HG02943 (cell line): ENCODE data around the gene RARB.

ENCODE experiments used
- ATAC-seq: cut with Tn5 transposase; IDR thresholded peaks from one replicate; pipeline ENCODE4 v1.9.1; 2021; ENCODE audit warnings: mild to moderate bottlenecking, low read depth, moderate library complexity; ENCODE audit not compliant: unreplicated experiment

Gene RARB

DNA sequence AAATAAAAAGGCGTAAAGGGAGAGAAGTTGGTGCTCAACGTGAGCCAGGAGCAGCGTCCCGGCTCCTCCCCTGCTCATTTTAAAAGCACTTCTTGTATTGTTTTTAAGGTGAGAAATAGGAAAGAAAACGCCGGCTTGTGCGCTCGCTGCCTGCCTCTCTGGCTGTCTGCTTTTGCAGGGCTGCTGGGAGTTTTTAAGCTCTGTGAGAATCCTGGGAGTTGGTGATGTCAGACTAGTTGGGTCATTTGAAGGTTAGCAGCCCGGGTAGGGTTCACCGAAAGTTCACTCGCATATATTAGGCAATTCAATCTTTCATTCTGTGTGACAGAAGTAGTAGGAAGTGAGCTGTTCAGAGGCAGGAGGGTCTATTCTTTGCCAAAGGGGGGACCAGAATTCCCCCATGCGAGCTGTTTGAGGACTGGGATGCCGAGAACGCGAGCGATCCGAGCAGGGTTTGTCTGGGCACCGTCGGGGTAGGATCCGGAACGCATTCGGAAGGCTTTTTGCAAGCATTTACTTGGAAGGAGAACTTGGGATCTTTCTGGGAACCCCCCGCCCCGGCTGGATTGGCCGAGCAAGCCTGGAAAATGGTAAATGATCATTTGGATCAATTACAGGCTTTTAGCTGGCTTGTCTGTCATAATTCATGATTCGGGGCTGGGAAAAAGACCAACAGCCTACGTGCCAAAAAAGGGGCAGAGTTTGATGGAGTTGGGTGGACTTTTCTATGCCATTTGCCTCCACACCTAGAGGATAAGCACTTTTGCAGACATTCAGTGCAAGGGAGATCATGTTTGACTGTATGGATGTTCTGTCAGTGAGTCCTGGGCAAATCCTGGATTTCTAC, at the start of gene RARB:
RARB (plus strand) TSS at position 322 of the 847 bp plus-strand sequence; CDS start at position 791, 469 bp downstream.
- no peak for ATAC-seq

DNA sequence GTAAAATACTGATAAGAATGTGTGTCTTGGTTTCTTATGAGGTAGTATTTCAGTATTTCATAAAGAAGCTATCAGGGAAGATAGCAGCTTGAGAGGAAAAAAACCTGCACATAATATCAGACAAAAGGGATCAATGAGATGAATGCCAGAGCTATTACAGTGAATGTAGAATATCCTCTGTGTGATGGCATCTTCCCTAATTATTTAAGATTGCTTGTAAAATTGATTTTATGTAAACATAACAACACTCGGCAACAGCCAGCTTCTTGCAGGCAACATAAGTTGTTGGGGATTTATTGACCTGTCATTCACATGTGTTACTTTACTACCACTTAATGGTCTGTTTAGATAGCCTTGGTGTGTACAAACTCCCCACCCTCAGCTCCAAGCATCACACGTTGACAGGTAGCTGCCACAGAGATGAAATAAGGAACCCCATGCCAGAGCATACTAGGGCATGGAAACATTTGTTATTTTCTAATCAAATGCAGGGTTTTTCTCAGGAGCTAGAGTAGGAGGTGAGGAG, 49.2 kb upstream of the RARB start:
- ATAC-seq: no peak

DNA sequence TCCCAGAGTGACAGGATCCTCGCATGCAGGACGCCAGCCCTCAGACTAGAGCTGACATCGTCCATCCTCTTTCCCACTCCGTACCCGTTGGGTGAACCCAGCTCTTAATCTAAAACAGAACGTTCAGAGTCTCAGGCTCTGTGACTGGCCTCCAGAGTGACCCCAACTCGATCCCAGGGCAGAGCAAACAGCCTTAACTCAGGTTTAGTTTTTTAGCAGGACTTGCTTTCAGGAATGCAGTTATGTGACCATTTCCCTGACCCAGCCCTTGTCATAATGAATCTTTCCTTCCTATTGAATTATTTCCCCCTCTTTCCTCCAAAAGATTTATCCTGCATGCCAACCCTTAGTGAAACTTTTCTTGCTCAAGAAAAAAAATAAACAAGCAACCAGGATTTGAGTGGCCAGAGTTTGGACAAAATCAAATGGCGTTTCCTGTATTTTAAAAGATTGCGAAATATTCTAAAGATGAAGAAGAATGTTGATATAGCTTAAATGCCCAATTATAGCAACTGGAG, 47.8 kb upstream of the RARB start:
- ATAC-seq: no peak

DNA sequence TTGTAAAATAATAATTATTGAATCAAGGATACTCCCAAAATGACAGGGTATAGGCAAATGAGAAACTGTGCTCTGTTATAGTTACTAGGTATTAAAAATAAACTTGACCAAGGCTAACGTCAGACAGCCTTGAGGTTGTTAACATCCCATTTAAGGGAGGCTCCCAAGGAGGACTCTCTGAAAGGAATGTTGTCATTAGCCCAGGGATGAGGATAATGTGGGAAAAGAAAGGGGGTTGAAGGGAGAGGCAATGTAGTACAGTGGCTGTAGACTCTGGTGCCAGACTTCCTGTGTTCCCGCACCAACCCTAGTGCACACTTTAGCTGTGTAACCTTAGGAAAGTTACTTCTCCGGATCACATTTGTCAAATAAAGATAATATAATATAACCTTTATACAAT, 47.0 kb upstream of the RARB start:
- no peak for ATAC-seq

DNA sequence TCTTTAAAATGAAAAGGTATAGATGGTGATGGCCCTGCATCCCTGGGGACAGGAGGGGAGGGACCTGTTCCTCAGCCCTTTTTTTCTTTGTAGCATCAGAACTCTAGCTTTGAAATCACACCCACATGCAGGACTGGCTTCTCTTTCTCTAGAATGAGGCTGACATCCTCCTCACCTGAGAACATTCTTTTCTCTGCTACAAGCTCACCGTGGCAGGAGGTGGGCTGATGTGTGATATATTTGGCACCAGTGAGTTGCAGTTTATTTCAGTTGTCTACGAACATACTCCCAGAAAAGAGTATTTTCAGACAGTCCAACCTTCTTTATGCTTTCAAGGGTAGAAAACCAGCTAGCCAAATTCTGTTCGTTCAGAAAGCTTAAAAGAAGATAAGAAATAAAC, 43.6 kb upstream of the RARB start:
- ATAC-seq: no peak

DNA sequence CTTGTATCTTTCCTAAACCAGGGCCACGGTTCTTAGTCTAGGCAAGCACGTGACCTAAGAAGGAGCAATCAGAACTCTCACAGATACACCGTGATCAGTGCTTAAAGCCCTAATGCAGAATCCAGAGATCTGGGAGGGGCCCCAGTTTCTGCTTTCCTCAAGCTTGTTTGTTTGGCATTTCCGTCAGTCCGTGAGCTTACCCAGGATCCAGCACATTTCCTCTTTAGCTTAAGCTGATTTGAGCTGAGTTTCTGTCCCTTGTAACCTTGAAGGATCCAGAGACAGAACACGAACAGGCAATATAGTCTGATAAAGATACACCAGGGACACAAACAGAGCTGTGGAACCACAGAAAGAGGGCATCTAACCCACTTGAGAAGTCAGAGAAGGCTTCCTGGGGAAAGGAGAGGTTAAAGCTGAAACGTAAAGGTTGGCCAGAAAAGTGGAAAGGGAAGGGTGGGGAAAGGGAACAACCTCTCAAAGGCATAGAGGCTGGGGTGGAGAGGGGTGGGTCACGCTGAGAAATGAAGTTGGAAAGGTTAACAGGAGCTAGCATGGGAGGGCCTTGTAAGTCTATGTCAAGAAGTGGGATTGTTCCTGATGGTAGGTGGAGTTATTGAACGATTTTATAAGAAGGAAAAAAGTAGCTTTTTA, 42.1 kb upstream of the RARB start:
- ATAC-seq: no peak

DNA sequence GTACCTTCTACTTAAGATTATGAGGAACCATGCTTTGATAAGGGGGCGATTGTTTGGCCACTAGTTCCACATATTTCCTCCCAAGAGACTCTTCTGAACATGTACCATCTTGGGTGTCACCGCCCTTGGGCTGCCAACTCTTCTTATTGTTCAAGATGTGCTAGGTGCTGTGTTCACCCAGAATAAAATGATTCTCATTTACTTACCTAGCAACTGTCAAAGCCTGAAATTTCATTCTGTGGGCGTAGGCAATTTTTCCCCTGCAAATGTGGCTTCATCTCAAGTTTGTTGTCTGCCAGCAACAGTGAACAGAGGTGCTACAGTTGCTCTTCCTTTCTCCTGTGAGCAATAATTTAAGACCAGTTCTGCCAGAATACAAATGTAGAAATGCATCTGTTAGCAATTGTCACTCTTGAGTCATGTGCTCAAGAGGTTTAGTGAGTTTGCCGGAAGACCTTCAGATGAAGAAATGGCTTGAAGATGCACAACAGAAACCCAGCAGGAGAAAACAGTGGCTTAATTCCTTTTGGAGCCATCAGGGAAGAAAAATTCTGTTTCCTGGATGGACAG, 41.3 kb upstream of the RARB start:
- ATAC-seq: no peak

DNA sequence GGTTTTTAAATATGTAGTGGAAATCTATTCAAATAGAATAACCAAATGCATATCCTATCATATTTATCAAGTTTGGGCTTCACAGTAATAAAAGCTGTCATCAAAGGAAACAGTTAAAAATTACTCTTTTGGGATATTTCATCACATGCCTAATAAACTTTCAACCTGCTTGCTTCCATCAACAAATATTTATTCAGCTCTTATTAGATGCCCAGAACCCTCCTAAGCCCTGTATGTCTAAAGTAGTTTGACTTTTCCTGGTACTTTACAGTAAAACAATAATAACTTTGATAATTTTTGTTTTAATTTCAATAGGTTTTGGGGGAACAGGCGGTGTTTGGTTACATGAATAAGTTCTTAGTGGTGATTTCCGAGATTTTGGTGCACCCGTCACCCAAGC, 37.5 kb upstream of the RARB start:
- no peak for ATAC-seq

DNA sequence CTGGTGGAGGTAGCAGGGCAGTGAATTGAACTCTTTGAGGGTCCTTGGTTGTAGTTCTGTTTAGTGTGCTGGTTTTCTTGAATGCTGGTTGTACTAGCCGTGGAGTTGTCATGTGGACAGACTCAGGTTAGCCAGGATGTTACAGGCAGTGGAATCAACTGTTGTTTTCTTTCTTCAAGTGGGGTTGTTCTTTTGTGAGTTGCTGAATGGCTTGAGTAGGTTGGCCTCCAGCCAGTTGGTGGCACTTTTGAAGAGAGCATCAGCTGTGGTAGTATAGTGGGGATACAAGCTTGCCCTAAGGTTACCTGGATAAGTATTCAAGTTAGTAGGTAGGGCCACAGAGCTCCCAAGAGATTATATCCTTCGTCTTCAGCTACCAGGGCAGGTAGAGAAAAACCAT, 31.8 kb upstream of the RARB start:
- ATAC-seq: no peak

DNA sequence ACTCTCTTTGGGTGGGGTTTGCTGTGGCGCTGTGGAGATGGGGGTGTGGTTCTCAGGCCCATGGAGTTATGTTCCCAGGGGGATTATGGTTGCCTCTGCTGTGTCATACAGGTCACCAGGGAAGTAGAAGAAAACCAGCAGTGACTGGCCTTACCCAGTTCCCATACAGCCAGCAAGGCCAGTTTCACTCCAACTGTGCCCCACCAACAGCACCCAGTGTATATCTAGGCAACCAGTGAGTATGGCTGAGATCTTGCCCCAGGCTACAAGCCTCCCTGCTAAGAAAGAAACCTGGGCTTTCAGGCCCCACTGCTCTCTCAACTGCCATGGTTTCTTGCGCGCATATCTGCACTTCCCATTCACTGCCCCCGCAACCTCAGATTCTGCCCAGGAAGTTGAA, 31.4 kb upstream of the RARB start:
- ATAC-seq: no peak

DNA sequence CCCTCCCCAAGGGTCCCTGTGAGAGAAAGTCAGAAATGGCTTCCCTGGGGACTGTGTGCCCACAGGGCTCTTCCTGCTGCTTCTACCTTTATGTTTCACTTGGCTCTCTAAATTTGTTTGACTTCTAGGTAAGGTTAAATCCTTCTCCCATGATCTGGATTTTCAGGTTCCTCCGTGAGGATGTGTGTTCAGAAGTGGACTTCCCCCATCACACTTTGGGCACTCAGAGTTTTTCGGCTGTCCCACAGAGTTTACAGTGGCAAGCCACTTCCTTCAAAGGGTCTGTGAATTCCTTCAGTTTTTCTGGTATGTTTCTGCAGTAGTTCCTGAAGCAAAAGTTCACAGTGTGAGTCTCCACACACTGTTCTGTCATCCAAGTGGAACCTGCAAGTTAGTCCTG, 30.9 kb upstream of the RARB start:
- no peak for ATAC-seq

DNA sequence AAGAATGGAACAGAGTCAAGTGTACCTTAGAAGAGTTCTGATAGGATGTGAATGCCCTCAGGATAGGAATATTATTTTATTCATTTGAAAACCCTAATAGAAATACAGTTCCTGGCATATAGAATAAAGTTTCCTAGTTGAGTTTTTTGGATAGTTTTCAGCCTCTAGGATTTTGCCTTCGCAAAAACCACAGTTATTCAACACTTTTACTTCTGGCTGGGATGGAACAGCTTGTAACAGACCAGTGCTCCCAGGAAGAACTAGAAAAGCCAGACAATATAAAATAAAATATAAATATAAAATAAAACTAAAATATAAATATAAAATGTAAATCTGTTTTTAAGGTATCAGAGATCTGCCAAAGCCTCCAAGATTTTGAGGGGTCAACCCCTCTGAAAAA, 27.5 kb upstream of the RARB start:
- no peak for ATAC-seq

DNA sequence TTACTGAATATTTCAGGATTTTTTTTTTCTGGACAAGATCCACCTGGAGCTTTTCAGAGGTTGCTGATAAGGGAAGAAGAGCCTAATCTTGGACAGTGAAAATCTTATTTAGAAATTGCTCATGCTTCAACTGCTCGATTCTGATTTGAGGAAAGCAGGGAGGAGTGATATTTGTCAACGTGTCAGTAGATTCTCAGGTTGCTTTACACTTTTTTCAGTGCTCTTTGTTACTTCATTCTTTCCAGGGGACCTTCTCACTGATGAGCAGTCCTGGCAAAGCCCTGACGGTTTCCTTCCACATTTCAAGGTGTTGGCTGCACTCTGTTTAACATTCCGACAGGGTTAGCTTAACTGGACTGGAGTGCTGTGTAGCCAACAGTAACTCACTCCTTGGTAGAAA, 24.1 kb upstream of the RARB start:
- ATAC-seq: no peak

DNA sequence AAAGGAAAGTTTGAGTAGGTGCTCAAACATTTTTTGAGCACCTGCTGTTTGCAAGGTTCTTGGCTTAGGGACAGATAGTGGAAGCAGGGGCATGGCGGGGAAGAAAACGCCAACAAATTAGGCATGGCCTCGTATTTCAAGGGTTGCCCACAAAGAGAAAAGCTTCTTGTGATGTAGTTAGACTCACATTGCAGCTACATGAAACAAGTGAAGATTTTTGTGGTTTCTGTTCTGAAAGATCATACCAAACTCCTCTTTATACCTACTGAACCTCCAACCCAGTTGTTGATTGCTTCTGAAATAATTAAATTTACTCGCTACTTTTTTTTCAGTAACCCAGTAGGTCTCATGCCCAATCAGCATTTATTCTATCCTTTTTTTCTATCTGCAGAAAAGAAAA, 23.5 kb upstream of the RARB start:
- no peak for ATAC-seq

DNA sequence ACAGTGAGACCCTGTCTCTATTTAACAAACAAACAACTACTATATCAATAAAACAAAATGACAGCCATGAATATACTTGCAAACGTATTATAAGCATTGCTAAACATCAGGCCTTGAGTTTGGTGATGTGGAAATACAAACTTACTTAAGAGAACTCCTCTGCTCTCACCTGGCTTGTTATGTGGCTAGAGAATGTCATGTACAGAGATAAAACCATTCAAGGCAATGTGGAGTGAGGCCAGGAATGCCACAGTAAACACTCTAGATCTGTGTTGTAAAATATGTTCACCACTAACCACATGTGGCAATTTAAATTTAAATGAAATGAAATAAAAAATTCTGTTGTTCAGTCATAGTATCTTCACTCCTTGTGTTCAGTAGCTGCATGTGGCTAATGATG, 22.7 kb upstream of the RARB start:
- no peak for ATAC-seq

DNA sequence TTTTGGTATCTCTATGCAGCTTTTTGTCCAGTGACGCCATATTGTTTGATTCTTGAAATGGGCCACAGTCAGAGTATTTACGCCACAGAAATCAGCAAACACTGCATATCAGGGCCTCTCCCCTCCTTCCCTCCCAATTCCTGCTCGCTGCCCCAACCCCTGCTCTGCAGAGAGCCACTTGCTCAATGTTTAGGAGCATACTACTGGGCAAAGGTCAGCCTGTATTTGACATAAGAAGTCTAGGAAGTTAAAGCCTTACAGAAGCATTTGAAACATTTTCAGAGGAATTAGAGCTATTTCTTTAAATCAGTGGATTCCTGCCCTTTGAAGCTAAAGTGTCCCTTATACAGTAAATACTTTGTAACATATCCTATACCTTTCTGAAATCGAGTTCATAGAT, 17.4 kb upstream of the RARB start:
- ATAC-seq: no peak

DNA sequence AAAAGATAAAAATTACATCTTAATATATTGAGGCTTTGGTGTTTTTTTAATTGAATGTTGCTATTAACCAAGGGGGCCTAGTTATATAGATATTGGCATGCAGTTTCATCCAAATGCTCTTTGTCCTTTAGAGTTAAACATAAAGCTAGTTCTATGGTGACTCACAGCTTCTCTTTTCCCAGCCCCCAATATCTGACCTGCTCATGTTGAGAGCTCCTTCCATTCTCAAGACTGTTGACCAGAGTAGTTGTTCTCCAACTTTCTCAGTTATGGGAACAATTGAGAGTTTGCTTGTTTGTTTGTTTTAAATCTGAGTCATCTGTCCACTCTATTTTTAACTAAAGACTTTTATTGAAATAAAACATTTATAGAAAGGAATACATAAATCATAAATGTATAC, 15.8 kb upstream of the RARB start:
- ATAC-seq: no peak

DNA sequence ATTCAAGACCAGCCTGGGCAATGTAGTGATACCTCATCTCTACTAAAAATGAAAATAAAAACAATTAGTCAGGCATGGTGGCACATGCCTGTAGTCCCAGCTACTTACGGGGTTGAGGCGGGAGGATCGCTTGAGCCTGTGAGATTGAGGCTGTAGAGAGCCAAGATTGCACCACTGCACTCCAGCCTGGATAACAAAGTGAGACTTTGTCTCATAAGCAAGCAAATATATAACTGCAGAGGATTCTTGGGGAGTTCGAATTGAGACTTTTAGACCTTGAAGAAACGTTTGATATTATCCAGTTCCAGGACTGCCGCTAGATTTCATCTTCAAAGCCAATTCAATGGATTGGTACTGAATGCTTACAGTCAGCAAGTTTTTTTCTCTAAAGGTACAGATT, 11.9 kb upstream of the RARB start:
- no peak for ATAC-seq

DNA sequence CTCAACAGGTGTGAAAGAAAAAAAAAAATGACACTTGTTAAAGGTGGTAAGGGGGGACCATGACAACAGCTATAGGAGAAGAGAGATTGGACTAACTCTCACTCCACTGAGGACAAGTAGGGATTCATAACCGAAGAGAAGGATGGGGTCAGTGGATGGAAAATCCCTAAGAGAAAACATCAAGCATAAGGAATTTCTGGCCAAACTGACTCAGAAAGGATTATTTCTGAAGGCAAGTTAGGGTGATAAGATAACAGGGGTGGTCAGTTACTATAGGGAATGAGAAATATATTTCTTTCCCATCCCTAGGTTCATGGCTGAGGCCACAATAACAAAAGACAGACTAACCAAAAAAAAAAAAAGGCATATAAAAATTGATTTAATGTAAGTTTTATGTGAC, 9.5 kb upstream of the RARB start:
- no peak for ATAC-seq

DNA sequence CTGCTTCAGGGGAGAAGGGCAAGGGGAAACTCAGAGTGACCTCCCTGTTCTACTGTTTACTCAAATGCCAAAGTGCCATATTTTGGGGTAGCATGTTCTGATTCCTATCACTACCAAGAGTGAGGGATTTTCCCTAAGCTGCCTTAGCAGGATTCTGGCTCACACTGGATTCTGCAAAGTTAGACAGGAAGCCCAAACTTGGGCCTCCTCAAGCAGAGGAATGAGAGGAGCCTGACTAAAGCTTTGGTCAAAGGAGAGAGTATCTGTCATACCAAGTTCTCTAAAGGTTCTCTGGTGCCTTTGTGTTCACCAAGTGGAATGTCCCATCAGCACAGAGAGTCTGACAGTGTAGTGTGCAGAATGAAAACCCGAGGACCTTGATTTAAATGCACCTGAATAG, 8.8 kb upstream of the RARB start:
- ATAC-seq: no peak

DNA sequence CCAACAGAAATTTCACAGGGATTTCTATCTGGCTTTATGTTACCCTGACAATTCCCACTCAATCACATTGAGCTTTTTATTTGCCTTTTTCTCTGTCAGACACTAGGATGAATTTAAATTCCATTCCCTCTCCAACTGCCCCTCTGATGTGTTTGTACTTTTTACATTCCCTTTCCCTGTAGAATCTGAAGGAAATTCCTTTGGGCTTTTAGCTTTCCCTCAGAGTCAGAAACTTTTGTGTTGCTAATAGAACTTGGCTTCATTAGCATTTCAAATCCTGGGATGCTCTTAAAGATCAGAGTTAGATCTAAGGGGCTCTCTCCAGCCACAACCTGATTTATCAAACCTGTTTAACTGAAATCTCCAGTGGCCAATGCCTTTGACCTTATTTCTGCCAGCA, 7.9 kb upstream of the RARB start:
- no peak for ATAC-seq
